Fibroblast of pulmonary artery (primary cell): ENCODE measurements around the gene INSR.
"Not testable (repeated sequence)": the region's sequence is repeated elsewhere in the genome, so short reads cannot be mapped to it uniquely, and the experiment has no call there.

ENCODE experiments used
- DNase-seq: peaks from one replicate; pipeline ENCODE4 v3.0.0-alpha.2; 2010; ENCODE audit warnings: low read depth
- H3K4me3 ChIP-seq: replicated peaks from 2 replicates; pipeline ENCODE4 v1.5.1; 2011; ENCODE audit warnings: low read depth, mild to moderate bottlenecking, control low read depth, low read length, moderate library complexity
- CTCF ChIP-seq: IDR thresholded peaks from 2 replicates; pipeline ENCODE4 v1.5.1; 2011; ENCODE audit warnings: mild to moderate bottlenecking, control low read depth, low read length, inconsistent platforms; ENCODE audit errors: missing control alignments

Gene INSR

GRCh38 chr19:7238051-7238450 is 56.2 kb downstream of the INSR start:
- peak; percentile 34 for DNase-seq
- no peak for TF ChIP-seq CTCF
- no peak overlapping the region for H3K4me3 ChIP-seq

- no peak overlapping the region for H3K4me3 ChIP-seq
- no peak for TF ChIP-seq CTCF
- no peak for DNase-seq
These were observed 58.1 kb downstream of the INSR start for GRCh38 chr19:7236153-7236552.

DNA sequence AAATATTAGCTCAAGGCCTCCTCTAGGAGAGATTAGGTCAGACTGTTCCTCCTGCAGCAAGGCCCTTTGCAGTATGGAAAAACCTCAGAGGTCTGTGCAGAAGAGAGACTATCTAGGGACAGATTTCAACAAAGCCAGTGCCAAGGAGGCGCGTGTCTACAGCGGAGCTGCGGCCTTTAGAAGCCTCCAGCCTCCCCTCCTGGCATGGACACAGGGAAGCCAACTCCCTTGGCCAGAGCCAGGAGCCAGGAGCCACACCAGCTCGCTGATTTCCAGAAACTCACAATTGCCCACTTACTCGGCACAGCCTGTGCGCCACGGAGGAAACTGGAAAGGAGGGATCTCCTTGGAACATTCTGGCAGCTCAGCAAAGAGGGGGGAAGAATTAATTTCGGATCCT is 63.4 kb downstream of the INSR start:
- H3K4me3 ChIP-seq: no peak overlapping the region
- no peak for DNase-seq
- TF ChIP-seq CTCF: no peak

GRCh38 chr19:7229735-7230134 is 64.5 kb downstream of the INSR start:
- no peak for TF ChIP-seq CTCF
- no peak overlapping the region for H3K4me3 ChIP-seq
- no peak for DNase-seq

- no peak for DNase-seq
- H3K4me3 ChIP-seq: no peak overlapping the region
These were observed 65.2 kb downstream of the INSR start for GRCh38 chr19:7228935-7229541.

DNA sequence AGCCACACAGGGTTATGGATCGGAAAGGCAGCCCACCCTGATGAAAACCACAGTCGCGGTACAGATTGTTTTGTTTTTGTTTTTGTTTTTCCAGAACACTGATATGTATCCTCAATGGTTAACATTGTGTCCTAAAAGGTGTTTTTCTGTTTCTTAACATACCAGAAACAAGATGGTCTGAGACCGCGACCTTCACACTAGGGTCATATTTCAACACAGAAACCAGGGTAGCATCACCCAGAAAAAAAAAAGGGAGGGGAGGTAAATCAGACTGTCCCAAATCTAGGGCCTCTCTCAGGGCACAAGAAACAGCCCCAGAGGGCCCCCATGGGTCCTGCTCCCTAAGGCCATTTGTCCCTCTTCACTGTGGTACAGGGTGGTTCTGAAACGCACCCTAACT is 66.5 kb downstream of the INSR start:
- no peak overlapping the region for H3K4me3 ChIP-seq
- TF ChIP-seq CTCF: no peak
- DNase-seq: no peak

More at GRCh38 chr19:7228935-7229541, 65.2 kb downstream of the INSR start:
- no peak for TF ChIP-seq CTCF

GRCh38 chr19:7227149-7227548 is 67.1 kb downstream of the INSR start:
- H3K4me3 ChIP-seq: not testable (repeated sequence)

GRCh38 chr19:7226739-7227138 is 67.5 kb downstream of the INSR start:
- H3K4me3 ChIP-seq: no peak overlapping the region
- DNase-seq: peak; percentile 23
- no peak for TF ChIP-seq CTCF

More at GRCh38 chr19:7227149-7227548, 67.1 kb downstream of the INSR start:
- DNase-seq: not testable (repeated sequence)
